Measurements from ENCODE around the gene SYNC. TPM values are rescaled to one million over a fixed set of nuclear protein-coding genes. Genes with fewer than 3 reads are reported as not detected.
"Not testable (repeated sequence)": the region's sequence is repeated elsewhere in the genome, so short reads cannot be mapped to it uniquely, and the experiment has no call there.

Gene SYNC
- total RNA-seq, 1 experiment from 2014 or later, result 0.45 TPM

DNA sequence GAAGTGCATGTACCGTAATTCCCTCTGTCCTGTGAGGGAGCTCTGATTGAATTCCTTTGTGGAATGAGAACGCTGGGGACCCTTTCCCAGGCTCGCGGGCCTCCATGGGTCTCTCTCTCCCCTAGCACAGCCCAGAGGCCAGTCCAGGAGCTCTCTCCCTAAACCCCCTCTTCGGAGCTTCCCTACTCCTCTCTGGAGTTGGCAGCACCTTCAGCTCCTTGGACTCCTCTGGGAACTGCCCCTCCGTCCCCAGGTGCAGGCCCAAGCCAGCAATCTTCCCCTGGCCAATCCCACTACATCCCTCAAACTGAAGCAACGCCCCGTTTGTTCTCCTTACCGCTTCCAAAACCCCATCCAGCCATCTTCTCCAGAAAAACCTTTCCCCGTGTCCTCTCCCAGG lies 10.5 kb upstream of the SYNC start:
- Histone ChIP-seq H3K4me3 (ENCODE audit: insufficient read depth, low read depth, low read length) (no peak overlapping the region), H3K36me3 (replicated peaks; ENCODE audit: control insufficient read depth, insufficient read depth, low read length) (no peaks in the 10 kb centered on the region), H3K27me3 (ENCODE audit: control insufficient read depth, insufficient read depth, low read length) (no peaks in the 10 kb centered on the region)
- peak; percentile 55 for DNase-seq

DNA sequence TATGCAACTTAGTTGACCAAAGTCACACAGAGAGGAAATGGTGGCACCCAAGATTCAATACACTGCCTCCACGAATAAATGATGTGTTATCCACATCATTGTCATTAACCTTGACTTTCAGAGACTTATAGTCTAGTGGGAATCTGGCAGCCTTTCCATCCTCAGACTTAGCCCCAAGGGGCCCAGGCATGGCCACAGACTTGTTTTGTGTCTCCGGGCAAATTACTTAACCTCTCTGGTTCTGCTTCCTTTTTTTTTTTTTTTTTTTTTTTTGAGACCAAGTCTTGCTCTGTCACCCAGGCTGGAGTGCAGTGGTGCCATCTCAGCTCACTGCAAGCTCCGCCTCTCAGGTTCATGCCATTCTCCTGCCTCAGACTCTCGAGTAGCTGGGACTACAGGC lies 8.7 kb upstream of the SYNC start:
- not testable (repeated sequence) for H3K4me3 ChIP-seq (ENCODE audit: insufficient read depth, low read depth, low read length); H3K27me3 ChIP-seq (ENCODE audit: control insufficient read depth, insufficient read depth, low read length); DNase-seq; H3K36me3 ChIP-seq (replicated peaks; ENCODE audit: control insufficient read depth, insufficient read depth, low read length)

DNA sequence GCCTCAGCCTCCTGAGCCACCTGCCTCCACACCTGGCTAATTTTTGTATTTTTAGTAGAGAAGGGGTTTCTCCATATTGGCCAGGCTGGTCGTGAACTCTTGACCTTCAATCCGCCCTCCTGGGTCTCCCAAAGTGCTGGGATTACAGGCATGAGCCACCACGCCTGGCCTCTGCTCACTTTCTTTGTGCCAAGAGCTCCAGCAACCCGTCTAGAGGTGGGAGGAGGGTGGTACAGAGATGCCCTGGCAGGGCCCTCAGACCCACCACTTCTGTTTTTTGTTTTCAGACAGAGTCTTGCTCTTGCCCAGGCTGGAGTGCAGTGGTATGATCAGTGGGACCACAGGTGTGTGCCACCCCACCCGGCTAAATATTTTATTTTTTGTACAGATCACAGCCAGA lies 6.9 kb upstream of the SYNC start:
- no peaks in the 10 kb centered on the region for H3K36me3 ChIP-seq (replicated peaks; ENCODE audit: control insufficient read depth, insufficient read depth, low read length)
- H3K27me3 ChIP-seq (ENCODE audit: control insufficient read depth, insufficient read depth, low read length), result peaks cover 3% of the 10 kb centered on the region
- peak; percentile 26 for DNase-seq
- H3K4me3 ChIP-seq (ENCODE audit: insufficient read depth, low read depth, low read length), result no peak overlapping the region

DNA sequence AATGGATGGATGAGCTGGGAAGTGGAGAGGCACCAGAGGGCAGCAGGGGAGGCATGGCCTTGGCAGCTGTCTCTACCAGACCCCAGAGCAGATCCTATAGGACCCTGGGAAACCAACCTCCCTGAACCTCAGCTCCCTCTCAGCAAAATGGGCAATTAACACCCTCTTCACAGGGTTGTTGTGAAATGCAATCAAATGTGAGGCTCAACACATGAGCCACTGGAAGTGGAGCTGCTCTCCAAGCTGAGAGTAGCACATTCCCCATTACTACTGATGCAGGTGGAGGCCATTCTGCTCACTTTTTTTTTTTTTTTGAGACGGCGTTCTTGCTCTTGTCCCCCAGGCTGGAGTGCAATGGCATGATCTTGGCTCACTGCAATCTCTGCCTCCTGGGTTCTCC lies 6.5 kb upstream of the SYNC start:
- no peaks in the 10 kb centered on the region for H3K36me3 ChIP-seq (replicated peaks; ENCODE audit: control insufficient read depth, insufficient read depth, low read length)
- peaks cover 6% of the 10 kb centered on the region for H3K27me3 ChIP-seq (ENCODE audit: control insufficient read depth, insufficient read depth, low read length)
- no peak overlapping the region for H3K4me3 ChIP-seq (ENCODE audit: insufficient read depth, low read depth, low read length)
- DNase-seq, result no peak

DNA sequence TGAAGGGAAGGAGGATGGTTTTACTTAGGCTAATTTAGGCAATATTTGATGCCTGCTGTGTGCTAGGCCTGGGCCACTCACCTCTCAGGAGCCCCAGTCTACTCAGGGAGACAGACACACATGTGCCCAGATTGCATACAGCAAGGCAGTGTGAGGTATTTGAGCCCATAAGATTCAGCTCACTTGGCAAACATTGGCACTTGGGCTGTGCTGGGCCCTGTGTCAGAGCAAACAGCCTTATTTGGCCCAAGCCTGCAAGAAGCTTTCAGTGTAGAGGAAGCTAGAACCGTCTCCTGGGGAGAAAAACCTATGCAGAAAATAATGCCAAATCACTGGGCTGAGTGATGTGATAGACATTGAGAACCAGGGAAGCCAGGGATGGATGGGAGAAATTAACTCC lies 3.9 kb upstream of the SYNC start:
- no peak for DNase-seq
- no peaks in the 10 kb centered on the region for H3K36me3 ChIP-seq (replicated peaks; ENCODE audit: control insufficient read depth, insufficient read depth, low read length)

DNA sequence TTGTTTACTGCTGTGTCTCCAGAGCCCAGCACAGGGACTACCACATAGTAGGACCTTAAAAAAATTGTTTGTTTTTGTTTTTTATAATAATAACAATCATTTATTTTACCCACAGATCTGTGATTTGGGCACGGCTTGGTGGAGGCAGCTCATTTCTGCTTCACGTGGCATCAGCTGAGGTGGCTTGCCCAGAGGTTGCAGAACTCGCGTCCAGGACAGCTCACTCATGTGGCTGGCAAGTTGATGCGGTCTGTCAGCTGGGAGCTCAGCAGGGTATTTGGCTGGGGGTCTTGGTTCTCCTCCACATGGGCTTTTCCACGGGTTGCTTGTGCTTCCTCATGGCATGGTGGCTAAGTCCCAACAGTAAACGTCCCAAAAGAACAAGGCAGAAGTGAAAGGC lies 2.9 kb upstream of the SYNC start:
- DNase-seq, result no peak

More for the DNA sequence above, 3.9 kb upstream of the SYNC start:
- Histone ChIP-seq H3K27me3 (ENCODE audit: control insufficient read depth, insufficient read depth, low read length) (peaks cover 30% of the 10 kb centered on the region), H3K4me3 (ENCODE audit: insufficient read depth, low read depth, low read length) (no peak overlapping the region)

DNA sequence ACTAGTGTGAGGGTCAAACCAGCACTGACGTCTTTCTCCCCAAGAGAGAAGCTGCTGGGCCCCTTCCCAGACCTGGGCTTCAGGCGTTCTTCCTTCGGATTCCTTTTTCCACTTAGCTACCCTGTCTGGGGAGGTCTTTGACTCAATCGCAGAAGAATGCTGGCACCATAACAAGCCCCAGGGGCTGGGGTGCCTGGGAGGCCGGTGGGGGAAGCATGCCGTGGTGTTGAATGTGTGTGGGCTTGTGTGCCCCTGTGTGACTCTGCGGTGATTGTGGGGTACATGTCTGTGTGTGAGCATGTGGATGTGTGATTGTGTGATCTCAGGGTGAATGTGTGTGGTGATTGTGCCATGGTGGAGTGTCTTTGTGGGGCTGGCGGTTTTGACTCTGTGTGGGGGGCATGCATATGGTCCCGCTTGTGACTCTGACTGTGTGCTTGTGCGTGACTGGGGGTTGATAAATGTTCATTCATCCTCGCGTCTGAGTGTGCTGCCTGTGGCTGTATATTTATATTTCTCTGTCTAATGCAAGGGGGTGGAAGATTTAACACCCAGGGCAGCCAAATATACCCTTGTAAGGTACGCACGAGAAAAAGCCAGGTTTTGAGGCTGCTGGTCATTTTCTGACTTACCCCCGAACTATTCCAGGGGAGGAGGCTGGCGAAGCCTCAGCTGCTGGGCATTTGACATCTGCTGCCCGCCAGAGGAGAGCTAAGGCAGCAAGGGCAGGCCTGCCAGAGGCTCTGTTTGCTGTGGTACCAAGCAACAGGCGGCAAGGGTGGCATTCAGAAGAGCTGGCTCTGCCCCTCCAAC lies 1.1 kb upstream of the SYNC start:
- peak; percentile 73 for DNase-seq
- H3K27me3 ChIP-seq (ENCODE audit: control insufficient read depth, insufficient read depth, low read length), result peaks cover 33% of the 10 kb centered on the region
- H3K36me3 ChIP-seq (replicated peaks; ENCODE audit: control insufficient read depth, insufficient read depth, low read length), result no peaks in the 10 kb centered on the region
- peak overlapping the region; percentile 56 for H3K4me3 ChIP-seq (ENCODE audit: insufficient read depth, low read depth, low read length)

More for the DNA sequence above, 2.9 kb upstream of the SYNC start:
- Histone ChIP-seq H3K4me3 (ENCODE audit: insufficient read depth, low read depth, low read length) (no peak overlapping the region), H3K36me3 (replicated peaks; ENCODE audit: control insufficient read depth, insufficient read depth, low read length) (no peaks in the 10 kb centered on the region), H3K27me3 (ENCODE audit: control insufficient read depth, insufficient read depth, low read length) (peaks cover 33% of the 10 kb centered on the region)

DNA sequence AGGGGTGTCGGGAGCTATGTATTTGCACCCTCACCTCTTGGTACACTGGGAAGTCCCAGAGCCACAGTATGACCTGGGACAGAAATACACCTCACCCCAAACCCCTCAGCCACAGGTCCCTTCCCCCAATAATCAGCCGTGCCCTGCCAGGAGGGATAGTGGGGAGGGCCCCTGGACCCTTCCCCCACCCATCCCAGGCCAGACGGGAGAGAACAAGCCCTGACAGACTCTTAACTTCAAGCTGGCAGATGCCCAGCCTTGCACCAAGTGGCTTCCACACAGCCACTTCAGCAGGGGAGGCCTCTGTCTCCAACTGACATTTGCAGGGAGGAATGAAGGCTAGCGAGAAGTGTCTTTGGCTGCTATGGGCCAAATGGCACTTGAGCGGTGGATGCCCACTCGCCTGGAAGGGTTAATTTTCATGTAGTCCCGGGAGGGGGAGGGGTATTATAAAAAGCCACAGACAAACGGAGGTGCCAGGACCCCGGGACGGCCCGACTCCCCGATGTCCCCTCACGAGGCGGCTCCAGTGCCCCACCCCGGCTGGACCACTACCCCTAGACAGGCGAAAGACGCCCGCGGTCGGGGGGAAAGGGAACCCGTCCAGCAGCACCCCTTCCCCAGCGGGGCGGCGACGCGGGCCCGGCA lies 495 bp downstream of the SYNC start:
- no peak for DNase-seq
- H3K4me3 ChIP-seq (ENCODE audit: insufficient read depth, low read depth, low read length), result peak overlapping the region; percentile 45

DNA sequence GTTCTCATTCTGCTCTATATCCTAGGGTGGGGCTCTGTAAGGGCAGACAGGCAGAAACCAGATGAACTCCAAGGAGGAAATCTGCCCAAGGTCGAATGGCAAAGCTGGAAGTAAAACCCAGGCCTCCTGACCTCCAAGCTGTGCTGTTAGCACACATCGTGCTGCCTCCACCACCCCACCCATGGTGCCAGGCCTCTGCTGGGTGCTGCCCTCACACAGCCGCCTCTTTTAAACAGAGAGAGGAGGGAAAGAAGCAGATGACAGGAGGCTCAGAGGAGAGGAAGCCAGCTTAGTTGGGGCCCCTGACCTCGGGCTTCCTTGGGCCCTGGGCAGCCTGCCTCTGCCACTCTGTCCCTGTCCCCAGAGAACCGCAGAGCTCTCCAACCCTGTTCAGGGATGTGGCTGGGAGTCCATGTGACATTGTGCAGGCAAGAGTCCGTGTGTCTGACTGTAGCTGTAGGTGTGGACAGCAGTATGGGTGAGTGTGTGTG lies 1.1 kb downstream of the SYNC start:
- Histone ChIP-seq H3K4me3 (ENCODE audit: insufficient read depth, low read depth, low read length) (no peak overlapping the region), H3K36me3 (replicated peaks; ENCODE audit: control insufficient read depth, insufficient read depth, low read length) (no peaks in the 10 kb centered on the region), H3K27me3 (ENCODE audit: control insufficient read depth, insufficient read depth, low read length) (peaks cover 31% of the 10 kb centered on the region)
- DNase-seq, result peak; percentile 33

More for the DNA sequence above, 495 bp downstream of the SYNC start:
- H3K36me3 ChIP-seq (replicated peaks; ENCODE audit: control insufficient read depth, insufficient read depth, low read length), result no peaks in the 10 kb centered on the region
- peaks cover 33% of the 10 kb centered on the region for H3K27me3 ChIP-seq (ENCODE audit: control insufficient read depth, insufficient read depth, low read length)

DNA sequence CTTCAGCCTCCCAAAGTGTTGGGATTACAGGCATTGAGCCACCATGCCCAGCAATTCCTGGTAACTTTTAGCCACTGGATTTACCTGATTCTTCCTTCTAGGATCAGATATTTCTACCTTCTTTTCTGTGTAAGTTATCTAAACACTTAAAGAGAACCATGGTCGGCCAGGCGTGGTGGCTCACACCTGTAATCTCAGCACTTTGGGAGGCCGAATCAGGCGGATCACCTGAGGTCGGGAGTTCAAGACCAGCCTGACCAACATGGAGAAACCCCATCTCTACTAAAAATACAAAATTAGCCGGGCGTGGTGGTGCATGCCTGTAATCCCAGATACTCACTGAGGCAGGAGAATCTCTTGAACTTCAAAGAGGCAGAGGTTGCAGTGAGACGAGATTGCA lies 5.6 kb downstream of the SYNC start:
- not testable (repeated sequence) for H3K36me3 ChIP-seq (replicated peaks; ENCODE audit: control insufficient read depth, insufficient read depth, low read length); H3K27me3 ChIP-seq (ENCODE audit: control insufficient read depth, insufficient read depth, low read length); DNase-seq; H3K4me3 ChIP-seq (ENCODE audit: insufficient read depth, low read depth, low read length)

DNA sequence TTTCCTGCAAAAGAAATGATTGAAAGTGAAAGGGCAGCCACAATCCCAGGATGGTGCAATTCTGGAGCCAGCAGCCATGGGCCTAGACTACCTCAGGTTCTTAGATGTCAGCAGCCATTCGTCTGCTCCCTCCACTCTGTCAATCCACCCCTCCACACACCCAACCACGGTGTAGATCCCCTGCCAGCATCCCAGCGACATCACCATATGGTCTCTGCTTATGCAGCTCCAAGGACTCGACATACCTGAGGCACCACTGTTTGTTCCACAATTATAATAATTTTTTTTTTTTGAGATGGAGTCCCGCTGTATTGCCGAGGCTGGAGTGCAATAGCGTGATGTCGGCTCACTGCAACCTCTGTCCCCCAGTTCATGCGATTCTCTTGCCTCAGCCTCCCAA lies 6.5 kb downstream of the SYNC start:
- H3K27me3 ChIP-seq (ENCODE audit: control insufficient read depth, insufficient read depth, low read length), result no peaks in the 10 kb centered on the region
- DNase-seq, result no peak
- H3K36me3 ChIP-seq (replicated peaks; ENCODE audit: control insufficient read depth, insufficient read depth, low read length), result no peaks in the 10 kb centered on the region
- no peak overlapping the region for H3K4me3 ChIP-seq (ENCODE audit: insufficient read depth, low read depth, low read length)

DNA sequence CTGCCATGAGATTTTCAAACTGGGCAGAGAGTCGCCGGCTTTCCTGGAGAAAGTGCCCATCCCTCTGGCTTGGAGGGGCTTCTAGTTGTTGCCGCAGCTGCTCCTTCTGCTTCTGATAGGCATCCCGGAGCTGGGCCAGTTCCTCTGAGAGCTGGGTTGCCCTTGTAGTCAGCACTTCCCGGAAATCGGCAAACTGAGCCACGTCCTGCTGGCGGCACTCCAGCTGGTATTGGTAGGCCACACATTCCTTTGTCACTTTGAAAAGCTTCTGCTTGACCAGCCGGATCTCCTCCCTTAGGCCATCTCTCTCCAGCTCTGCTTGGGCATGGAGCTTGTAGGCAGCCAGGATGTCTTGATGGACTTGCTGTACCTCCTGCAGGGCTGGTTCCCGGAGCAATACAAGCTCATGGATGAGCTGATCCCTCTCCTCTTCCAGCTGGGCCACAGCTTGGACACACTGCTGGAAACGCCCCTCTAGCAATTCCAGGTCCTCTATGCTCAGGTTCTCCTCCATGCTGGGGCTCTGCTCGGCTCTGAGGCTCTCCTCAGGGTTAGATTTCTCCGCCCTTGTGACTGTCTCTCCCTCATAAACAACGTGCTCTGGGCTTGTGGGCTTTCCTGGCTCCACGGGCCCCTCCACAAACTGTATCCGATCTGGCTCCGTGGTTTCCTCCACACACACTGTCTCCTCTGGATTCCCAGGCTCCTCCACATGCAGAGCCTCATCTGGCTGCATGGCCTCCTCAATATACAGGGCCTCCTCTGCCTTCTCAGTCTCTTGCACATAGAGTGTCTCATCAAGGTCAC lies 7.3 kb downstream of the SYNC start:
- no peaks in the 10 kb centered on the region for H3K36me3 ChIP-seq (replicated peaks; ENCODE audit: control insufficient read depth, insufficient read depth, low read length)
- no peak for DNase-seq
- no peak overlapping the region for H3K4me3 ChIP-seq (ENCODE audit: insufficient read depth, low read depth, low read length)
- H3K27me3 ChIP-seq (ENCODE audit: control insufficient read depth, insufficient read depth, low read length), result no peaks in the 10 kb centered on the region

DNA sequence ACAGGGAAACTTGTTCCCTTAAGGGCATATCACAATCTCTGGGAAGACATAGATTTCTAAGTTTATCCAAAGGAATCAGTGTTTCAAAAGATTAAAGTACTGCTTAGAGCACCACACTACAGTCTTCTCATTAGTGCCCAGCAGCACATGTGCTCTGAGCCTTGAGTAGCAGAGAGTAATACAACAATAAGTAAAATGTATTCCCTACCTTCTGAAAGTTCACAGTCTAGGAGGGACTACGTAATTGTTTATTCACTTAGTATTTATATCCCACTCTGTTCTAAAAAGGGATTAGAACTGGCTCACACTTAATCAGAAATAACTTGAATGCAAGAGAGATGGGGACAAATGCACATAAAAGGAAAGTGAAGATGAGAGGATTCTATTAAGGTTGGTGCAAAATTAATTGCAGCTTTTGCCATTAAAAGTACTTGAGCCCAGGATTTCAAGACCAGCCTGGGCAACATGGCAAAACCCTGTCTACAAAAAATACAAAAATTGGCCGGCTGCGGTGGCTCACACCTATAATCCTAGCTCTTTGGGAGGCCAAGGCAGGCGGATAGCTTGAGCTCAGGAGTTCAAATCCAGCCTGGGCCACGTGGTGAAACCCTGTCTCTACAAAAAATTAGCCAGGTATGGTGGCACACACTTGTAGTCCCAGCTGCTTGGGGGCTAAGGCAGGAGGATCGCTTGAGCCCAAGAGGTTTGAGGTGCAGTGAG lies 9.0 kb downstream of the SYNC start:
- no peak for DNase-seq
- H3K27me3 ChIP-seq (ENCODE audit: control insufficient read depth, insufficient read depth, low read length), result no peaks in the 10 kb centered on the region
- H3K4me3 ChIP-seq (ENCODE audit: insufficient read depth, low read depth, low read length), result no peak overlapping the region
- H3K36me3 ChIP-seq (replicated peaks; ENCODE audit: control insufficient read depth, insufficient read depth, low read length), result no peaks in the 10 kb centered on the region

DNA sequence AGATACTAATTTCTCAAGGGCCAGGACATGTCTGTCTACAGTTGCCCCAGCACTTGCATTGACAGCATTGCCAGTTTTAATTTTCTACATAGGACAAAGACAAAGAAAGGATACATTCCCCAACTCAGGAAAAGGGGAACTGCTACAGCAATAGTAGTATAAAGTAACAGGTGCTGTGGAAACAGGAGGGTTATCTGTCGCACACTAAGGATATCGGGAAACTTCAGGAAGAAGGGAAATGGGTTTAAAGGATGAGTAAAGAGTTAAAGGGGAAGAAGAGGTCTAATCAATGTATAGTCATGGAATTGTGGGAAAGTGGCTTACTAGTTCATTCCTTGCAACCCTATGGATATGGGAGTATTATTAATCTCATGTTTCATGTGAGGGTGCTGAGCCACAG lies 16.2 kb downstream of the SYNC start:
- no peak for DNase-seq
- peaks cover 10% of the 10 kb centered on the region for H3K36me3 ChIP-seq (replicated peaks; ENCODE audit: control insufficient read depth, insufficient read depth, low read length)
- no peaks in the 10 kb centered on the region for H3K27me3 ChIP-seq (ENCODE audit: control insufficient read depth, insufficient read depth, low read length)
- no peak overlapping the region for H3K4me3 ChIP-seq (ENCODE audit: insufficient read depth, low read depth, low read length)

All from H7 (cell line).